Keratinocyte (primary cell): ENCODE measurements around the gene OPN1MW2.
"Not testable (repeated sequence)": the region's sequence is repeated elsewhere in the genome, so short reads cannot be mapped to it uniquely, and the experiment has no call there.

ENCODE experiments used
- EZH2 ChIP-seq: IDR thresholded peaks from one replicate; pipeline ENCODE4 v1.6.1; 2012; ENCODE audit warnings: inconsistent platforms, mild to moderate bottlenecking, low read length, moderate library complexity
- TF ChIP-seq, protein P1 (sequence below), 3 experiments: IDR thresholded peaks in 1 of 3; conservative IDR thresholded peaks in 1 of 3; optimal IDR thresholded peaks in 1 of 3; 2 replicates in 2 of 3; 3 replicates in 1 of 3; pipeline versions ENCODE3 to v1.5.1; 2011; ENCODE audit warnings: low read length in 3 of 3, mild to moderate bottlenecking in 3 of 3, moderate library complexity in 2 of 3, control low read depth in 1 of 3, inconsistent platforms in 1 of 3; ENCODE audit not compliant: insufficient read depth in 2 of 3; ENCODE audit errors: extremely low read depth in 1 of 3

DNA sequence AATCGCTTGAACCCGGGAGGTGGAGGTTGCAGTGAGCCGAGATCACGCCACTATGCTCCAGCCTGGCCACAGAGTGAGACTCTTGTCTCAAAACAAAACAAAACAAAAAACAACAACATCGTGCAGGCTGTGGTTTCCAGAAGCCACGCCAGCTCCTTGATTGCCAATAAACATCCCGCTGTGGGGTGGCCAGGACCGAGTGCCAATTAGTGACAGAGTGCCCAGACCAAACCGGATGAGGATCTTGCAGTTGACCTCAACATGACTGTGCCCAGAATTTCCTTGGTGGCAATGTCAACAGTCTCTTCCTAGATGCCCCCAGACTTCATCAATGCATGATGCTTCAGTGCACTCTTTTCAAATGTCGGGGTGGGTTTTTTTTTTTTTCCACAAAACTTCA, 39.2 kb downstream of the OPN1MW2 start:
- TF ChIP-seq, protein P1, sequence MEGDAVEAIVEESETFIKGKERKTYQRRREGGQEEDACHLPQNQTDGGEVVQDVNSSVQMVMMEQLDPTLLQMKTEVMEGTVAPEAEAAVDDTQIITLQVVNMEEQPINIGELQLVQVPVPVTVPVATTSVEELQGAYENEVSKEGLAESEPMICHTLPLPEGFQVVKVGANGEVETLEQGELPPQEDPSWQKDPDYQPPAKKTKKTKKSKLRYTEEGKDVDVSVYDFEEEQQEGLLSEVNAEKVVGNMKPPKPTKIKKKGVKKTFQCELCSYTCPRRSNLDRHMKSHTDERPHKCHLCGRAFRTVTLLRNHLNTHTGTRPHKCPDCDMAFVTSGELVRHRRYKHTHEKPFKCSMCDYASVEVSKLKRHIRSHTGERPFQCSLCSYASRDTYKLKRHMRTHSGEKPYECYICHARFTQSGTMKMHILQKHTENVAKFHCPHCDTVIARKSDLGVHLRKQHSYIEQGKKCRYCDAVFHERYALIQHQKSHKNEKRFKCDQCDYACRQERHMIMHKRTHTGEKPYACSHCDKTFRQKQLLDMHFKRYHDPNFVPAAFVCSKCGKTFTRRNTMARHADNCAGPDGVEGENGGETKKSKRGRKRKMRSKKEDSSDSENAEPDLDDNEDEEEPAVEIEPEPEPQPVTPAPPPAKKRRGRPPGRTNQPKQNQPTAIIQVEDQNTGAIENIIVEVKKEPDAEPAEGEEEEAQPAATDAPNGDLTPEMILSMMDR (optimal IDR thresholded peaks at IDR 0.05 in 1 of 3, IDR thresholded peaks at IDR 0.05 in 1 of 3, conservative IDR thresholded peaks at IDR 0.05 in 1 of 3; ENCODE audit: extremely low read depth in 1 of 3, insufficient read depth in 2 of 3, low read length in 3 of 3) = not testable (repeated sequence)
- TF ChIP-seq EZH2 = not testable (repeated sequence)
